ENCODE data around the gene NR2C2. TPM values are rescaled to one million over a fixed set of nuclear protein-coding genes. Genes with fewer than 3 reads are reported as not detected.

Gene NR2C2
- total RNA-seq, 1 experiment from 2014 or later = 14.7 TPM

DNA sequence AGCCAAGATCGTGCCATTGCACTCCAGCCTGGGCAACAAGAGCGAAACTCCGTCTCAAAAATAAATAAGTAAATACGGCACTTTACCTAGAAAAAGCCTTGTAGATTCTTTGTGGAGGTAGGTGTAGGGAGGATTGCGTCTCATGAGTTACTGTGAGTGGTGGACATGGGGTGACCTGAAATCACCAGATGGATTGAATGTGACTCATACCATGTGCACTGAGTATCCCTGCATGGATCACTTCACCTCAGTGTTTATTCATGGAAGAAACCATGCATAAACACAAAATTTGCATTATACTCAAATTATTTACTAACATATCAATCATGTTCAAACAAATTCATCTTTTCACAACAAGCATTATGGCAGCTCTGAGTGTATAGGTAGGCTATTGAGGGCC is 61.8 kb downstream of the NR2C2 start:
- peaks cover 10% of the 10 kb centered on the region for H3K36me3 ChIP-seq (replicated peaks; ENCODE audit: control insufficient read depth, insufficient read depth, low read length)
- DNase-seq = no peak
- H3K4me3 ChIP-seq (ENCODE audit: insufficient read depth, low read depth, low read length) = no peak overlapping the region
- H3K27me3 ChIP-seq (ENCODE audit: control insufficient read depth, insufficient read depth, low read length) = no peaks in the 10 kb centered on the region

GRCh38 chr3:15010664-15011063 is 63.3 kb downstream of the NR2C2 start:
- no peak for DNase-seq
- Histone ChIP-seq H3K4me3 (ENCODE audit: insufficient read depth, low read depth, low read length) (no peak overlapping the region), H3K27me3 (ENCODE audit: control insufficient read depth, insufficient read depth, low read length) (no peaks in the 10 kb centered on the region), H3K36me3 (replicated peaks; ENCODE audit: control insufficient read depth, insufficient read depth, low read length) (peaks cover 11% of the 10 kb centered on the region)

DNA sequence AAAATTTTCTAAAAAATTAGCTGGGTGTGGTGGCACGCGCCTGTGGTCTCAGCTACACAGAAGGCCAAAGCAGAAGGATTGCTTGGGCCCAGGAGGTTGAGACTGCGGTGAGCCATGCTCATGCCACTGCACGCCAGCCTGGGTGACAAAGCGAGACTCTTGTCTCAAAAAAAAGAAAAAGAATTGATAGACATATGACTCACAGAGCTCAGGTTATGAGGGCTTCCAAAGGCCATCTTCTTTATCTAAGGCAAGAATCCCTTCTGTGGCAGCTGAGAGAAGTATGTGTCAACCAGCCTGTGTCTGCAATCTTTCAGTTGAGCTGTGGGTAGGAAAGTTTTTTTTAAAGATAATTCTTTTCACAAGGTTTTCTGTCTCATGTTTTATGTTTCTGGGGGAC is 63.8 kb downstream of the NR2C2 start:
- no peak for DNase-seq
- Histone ChIP-seq H3K27me3 (ENCODE audit: control insufficient read depth, insufficient read depth, low read length) (no peaks in the 10 kb centered on the region), H3K4me3 (ENCODE audit: insufficient read depth, low read depth, low read length) (no peak overlapping the region), H3K36me3 (replicated peaks; ENCODE audit: control insufficient read depth, insufficient read depth, low read length) (peaks cover 11% of the 10 kb centered on the region)

DNA sequence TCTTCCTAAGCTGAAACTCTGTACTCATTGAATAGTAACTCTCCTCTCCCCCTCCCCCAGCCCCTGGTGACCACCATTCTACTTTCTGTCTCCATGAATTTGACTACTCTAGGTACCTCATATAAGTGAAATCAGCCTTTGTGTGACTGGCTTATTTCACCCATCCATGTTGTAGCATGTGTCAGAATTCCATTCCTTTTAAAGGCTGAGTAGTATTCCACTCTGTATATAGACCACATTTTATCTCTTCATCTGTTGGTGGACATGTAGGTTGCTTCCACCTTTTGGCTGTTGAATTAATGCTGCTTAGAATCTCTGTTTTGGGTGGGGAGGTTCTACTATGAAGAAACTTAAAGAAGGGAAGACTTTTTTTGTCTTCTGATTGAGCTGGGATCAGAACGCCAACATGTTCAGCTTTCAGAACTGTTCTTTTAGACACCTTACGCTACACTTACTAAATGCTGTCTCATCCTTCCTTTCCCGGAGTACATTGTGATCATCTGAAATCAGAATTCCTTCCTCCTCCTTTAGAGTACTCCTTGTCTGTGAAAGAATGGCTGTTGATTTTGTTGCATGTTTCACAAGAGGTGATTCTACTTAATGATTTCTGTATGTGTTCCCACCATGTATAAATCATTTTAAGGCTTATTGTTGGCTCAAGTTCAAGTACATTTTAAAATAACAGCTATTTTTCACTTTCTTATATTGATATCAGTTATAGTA is 67.4 kb downstream of the NR2C2 start:
- DNase-seq = no peak
- no peak overlapping the region for H3K4me3 ChIP-seq (ENCODE audit: insufficient read depth, low read depth, low read length)
- no peaks in the 10 kb centered on the region for H3K27me3 ChIP-seq (ENCODE audit: control insufficient read depth, insufficient read depth, low read length)
- H3K36me3 ChIP-seq (replicated peaks; ENCODE audit: control insufficient read depth, insufficient read depth, low read length) = peaks cover 28% of the 10 kb centered on the region

DNA sequence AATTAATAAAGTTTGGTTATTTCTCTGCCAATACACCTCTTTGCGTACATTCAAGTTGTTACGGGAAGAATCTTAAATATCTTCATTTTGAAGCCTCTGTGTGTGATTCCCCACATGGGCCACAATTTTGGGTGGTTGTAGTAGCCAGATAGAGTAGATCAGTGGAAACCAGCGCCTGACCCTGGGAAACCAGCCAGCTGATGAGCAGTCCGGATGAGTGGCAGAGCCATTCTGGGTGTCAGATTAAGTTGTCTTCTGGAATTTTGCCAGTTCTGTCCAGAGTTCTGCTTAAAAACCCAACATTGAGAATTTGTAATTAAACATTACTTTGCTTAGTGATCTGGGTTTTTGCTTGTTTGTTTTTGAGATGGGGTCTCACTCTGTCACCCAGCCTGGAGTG is 68.1 kb downstream of the NR2C2 start:
- no peak overlapping the region for H3K4me3 ChIP-seq (ENCODE audit: insufficient read depth, low read depth, low read length)
- DNase-seq = no peak
- H3K36me3 ChIP-seq (replicated peaks; ENCODE audit: control insufficient read depth, insufficient read depth, low read length) = peaks cover 33% of the 10 kb centered on the region
- H3K27me3 ChIP-seq (ENCODE audit: control insufficient read depth, insufficient read depth, low read length) = no peaks in the 10 kb centered on the region

- H3K27me3 ChIP-seq (ENCODE audit: control insufficient read depth, insufficient read depth, low read length) = no peaks in the 10 kb centered on the region
- peaks cover 43% of the 10 kb centered on the region for H3K36me3 ChIP-seq (replicated peaks; ENCODE audit: control insufficient read depth, insufficient read depth, low read length)
- no peak overlapping the region for H3K4me3 ChIP-seq (ENCODE audit: insufficient read depth, low read depth, low read length)
- no peak for DNase-seq
Observed at GRCh38 chr3:15017191-15017590, 69.8 kb downstream of the NR2C2 start.

DNA sequence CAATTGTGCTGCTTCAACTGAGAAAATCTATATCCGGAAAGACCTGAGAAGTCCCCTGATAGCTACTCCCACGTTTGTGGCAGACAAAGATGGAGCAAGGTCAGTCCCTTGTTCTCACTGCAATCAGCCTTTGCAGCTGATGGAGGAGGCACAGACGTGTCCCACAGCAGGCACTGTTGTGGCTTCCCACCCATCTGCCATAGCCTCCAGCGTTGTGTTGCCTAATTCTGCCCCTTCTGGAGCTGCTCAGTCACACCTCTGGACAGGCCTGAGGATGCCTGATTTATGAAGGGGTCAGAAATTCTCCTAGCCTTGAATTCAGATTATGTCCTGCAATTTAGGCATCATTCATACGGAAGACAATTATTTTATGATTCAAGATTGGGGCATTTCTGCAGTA is 75.9 kb downstream of the NR2C2 start:
- H3K4me3 ChIP-seq (ENCODE audit: insufficient read depth, low read depth, low read length) = no peak overlapping the region
- no peak for DNase-seq
- no peaks in the 10 kb centered on the region for H3K27me3 ChIP-seq (ENCODE audit: control insufficient read depth, insufficient read depth, low read length)
- peaks cover 44% of the 10 kb centered on the region for H3K36me3 ChIP-seq (replicated peaks; ENCODE audit: control insufficient read depth, insufficient read depth, low read length)

- Histone ChIP-seq H3K36me3 (replicated peaks; ENCODE audit: control insufficient read depth, insufficient read depth, low read length) (peaks cover 45% of the 10 kb centered on the region), H3K4me3 (ENCODE audit: insufficient read depth, low read depth, low read length) (no peak overlapping the region), H3K27me3 (ENCODE audit: control insufficient read depth, insufficient read depth, low read length) (no peaks in the 10 kb centered on the region)
- DNase-seq = no peak
Observed at GRCh38 chr3:15023719-15024118, 76.3 kb downstream of the NR2C2 start.

GRCh38 chr3:15029625-15030024 is 82.2 kb downstream of the NR2C2 start:
- Histone ChIP-seq H3K4me3 (ENCODE audit: insufficient read depth, low read depth, low read length) (no peak overlapping the region), H3K27me3 (ENCODE audit: control insufficient read depth, insufficient read depth, low read length) (no peaks in the 10 kb centered on the region), H3K36me3 (replicated peaks; ENCODE audit: control insufficient read depth, insufficient read depth, low read length) (peaks cover 47% of the 10 kb centered on the region)
- no peak for DNase-seq

DNA sequence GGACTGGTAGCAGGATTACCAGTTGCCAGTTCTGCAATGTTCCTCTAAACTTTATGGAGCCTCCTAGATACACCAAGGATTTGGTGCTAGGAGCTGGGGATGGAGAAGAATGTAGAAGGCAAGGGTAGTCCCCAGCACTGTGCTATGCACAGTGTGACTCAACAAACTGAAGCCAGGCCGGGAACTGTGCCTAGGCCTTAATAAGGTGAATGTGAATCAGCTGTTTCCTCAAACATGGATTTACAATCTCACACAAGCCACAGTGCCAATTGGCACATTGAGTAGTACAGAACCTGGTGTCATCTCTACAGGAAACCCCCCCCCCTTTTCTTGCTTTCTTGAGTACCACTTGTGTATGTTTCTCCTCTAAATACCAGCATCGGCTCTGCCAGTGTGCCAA is 85.3 kb downstream of the NR2C2 start:
- H3K4me3 ChIP-seq (ENCODE audit: insufficient read depth, low read depth, low read length) = no peak overlapping the region
- peaks cover 42% of the 10 kb centered on the region for H3K36me3 ChIP-seq (replicated peaks; ENCODE audit: control insufficient read depth, insufficient read depth, low read length)
- DNase-seq = no peak
- no peaks in the 10 kb centered on the region for H3K27me3 ChIP-seq (ENCODE audit: control insufficient read depth, insufficient read depth, low read length)

- no peak for DNase-seq
- peaks cover 46% of the 10 kb centered on the region for H3K36me3 ChIP-seq (replicated peaks; ENCODE audit: control insufficient read depth, insufficient read depth, low read length)
- H3K4me3 ChIP-seq (ENCODE audit: insufficient read depth, low read depth, low read length) = no peak overlapping the region
- no peaks in the 10 kb centered on the region for H3K27me3 ChIP-seq (ENCODE audit: control insufficient read depth, insufficient read depth, low read length)
Observed at GRCh38 chr3:15033103-15033502, 85.7 kb downstream of the NR2C2 start.

- peaks cover 43% of the 10 kb centered on the region for H3K36me3 ChIP-seq (replicated peaks; ENCODE audit: control insufficient read depth, insufficient read depth, low read length)
- H3K27me3 ChIP-seq (ENCODE audit: control insufficient read depth, insufficient read depth, low read length) = no peaks in the 10 kb centered on the region
- H3K4me3 ChIP-seq (ENCODE audit: insufficient read depth, low read depth, low read length) = no peak overlapping the region
- no peak for DNase-seq
Observed at GRCh38 chr3:15038306-15038705, 90.9 kb downstream of the NR2C2 start.

- no peak overlapping the region for H3K4me3 ChIP-seq (ENCODE audit: insufficient read depth, low read depth, low read length)
- H3K27me3 ChIP-seq (ENCODE audit: control insufficient read depth, insufficient read depth, low read length) = no peaks in the 10 kb centered on the region
- no peak for DNase-seq
- peaks cover 47% of the 10 kb centered on the region for H3K36me3 ChIP-seq (replicated peaks; ENCODE audit: control insufficient read depth, insufficient read depth, low read length)
Observed at GRCh38 chr3:15040844-15041243, 93.5 kb downstream of the NR2C2 start.

DNA sequence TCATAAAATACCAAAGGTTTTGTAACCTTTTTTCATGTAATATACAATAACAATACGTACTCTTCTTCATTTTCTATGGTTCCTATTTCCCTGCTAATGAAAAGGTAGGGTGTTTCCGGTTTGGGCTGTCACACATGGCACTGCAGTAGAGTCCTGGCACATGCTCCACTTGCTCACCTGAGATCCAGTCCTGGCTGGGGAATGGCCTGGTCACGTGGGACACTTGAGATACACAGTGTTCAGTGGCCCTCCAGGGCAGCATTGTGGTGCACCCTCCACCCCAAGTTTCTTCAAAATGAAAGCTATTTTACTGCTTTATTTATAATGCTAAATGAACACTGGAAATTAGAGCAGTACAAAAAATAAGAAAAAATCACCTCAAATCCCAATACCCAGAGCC is 94.6 kb downstream of the NR2C2 start:
- Histone ChIP-seq H3K27me3 (ENCODE audit: control insufficient read depth, insufficient read depth, low read length) (no peaks in the 10 kb centered on the region), H3K36me3 (replicated peaks; ENCODE audit: control insufficient read depth, insufficient read depth, low read length) (peaks cover 54% of the 10 kb centered on the region), H3K4me3 (ENCODE audit: insufficient read depth, low read depth, low read length) (no peak overlapping the region)
- no peak for DNase-seq

DNA sequence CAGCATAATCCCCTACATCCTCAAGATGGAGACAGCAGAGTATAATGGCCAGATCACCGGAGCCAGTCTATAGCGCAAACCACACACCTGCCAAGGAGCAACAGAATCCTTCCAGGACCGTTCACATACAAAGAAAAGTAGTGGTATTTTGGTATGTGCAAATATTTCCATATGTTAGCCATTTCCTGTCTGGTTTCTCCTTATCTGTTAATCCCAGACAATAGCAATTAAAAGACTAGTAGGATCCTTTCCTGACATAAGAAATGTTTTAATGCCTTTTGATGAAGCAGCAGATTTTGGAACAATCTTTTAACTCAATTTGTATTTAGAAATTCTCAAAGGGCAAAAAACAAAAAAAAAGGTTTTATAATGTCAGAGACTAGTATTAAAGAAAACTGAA is 95.6 kb downstream of the NR2C2 start:
- Histone ChIP-seq H3K27me3 (ENCODE audit: control insufficient read depth, insufficient read depth, low read length) (no peaks in the 10 kb centered on the region), H3K36me3 (replicated peaks; ENCODE audit: control insufficient read depth, insufficient read depth, low read length) (peaks cover 57% of the 10 kb centered on the region), H3K4me3 (ENCODE audit: insufficient read depth, low read depth, low read length) (no peak overlapping the region)
- DNase-seq = no peak
